CD4-positive, alpha-beta T cell treated with Interleukin-15 for 1 hour (primary cell): Measurements from ENCODE around the gene C4orf50.

Experiments used
- DNase-seq: peaks from one replicate; pipeline ENCODE4 v3.0.0-alpha.2; 2020

Gene C4orf50

DNA sequence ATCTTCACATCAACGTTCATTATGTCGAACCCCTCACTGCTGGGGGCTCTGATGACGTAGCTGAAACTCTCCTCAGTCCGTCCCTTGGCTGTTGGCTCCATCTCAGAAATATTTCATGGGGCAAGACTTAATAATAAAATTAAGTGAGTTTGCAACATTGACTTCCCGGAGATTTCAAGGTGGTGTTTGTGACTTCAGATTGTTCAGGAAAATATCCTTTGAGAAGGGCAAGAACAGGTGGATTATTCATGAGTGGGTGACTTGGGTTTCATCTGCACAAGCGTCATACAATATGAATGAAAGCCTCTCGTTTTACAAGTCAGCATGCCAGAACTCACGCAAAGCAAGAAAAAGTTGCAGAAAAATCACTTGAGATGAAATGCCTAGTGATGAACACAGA, at the start of gene C4orf50:
C4orf50 (minus strand) TSS at position 101 of the 400 bp plus-strand sequence.
- DNase-seq, result no peak

DNA sequence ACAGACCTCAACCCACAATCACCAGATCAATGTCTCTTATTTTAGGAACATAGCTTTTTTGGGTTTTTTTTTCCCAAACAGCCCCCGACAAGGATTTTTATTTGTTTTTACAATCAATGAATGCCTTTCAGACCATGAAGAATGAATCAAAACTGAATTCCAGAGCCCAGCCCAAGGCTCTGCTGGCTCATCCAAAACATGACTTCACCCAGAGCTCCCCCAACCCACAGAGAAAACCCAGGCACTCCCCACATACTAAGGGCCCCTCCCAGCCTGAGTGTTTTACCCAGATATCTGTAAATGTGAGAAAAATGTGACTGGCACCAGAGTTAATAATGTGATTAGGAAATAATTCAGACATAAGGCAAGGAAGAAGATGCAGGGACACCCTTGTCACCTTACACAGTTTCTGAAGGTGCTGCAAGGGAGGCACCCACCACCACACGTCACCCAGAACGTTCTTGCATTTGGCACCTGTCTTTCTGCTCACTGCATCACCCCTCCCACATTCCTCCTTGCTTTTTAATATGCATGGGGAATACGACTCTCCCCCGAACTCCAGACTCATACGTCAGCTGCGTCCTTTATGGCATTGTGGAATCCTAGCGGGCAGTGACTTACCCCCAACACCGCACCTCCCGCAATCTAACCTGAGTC, 47.8 kb upstream of the C4orf50 start:
- no peak for DNase-seq

GRCh38 chr4:6065166-6065565, 46.9 kb upstream of the C4orf50 start:
- DNase-seq, result no peak

- DNase-seq, result no peak
These were observed 46.2 kb upstream of the C4orf50 start for GRCh38 chr4:6064383-6064782.

- no peak for DNase-seq
These were observed 45.5 kb upstream of the C4orf50 start for GRCh38 chr4:6063684-6064083.

- DNase-seq, result no peak
These were observed 43.9 kb upstream of the C4orf50 start for GRCh38 chr4:6062133-6062532.

- no peak for DNase-seq
These were observed 41.2 kb upstream of the C4orf50 start for GRCh38 chr4:6059375-6059805.

DNA sequence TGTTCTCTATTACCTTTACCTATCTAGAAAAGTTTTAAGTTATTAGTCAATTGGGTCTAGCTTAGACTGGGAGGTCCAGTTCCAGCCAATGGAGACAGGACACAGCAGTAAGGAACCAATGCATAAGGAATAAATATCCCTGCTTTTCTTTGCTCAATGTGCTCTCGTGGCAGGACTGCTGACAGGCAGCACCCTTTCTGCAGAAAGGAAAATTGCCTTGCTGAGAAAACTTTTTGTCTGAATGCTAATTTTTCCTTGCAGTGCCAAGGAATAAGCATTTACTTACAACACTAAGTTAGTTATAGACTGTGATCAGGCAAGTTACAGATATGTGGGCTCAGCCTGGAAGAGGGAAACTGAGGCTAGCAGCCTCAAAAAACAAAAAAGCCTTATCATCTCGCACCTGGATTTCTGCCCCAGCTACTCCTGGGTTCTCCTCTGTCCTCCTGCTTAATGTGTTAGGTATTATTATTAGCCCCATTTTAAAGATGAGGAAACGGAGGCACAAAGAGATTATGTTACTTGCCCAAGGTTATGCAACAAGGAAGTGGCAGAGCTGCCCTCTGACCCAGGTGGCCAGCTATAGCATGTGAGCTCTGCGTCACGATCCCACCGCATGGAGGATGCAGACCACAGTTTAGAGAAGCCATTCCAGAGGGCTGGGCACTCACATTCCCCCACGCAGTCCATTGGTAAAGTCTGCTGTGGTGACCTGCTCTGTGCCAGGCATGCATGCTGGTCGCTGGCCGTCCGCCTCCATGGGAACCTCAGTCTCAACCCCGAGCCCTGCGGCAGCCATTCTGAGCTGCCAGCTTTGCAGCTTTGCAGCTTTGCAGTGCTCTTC, 40.5 kb upstream of the C4orf50 start:
- DNase-seq, result no peak

GRCh38 chr4:6056976-6057766, 38.9 kb upstream of the C4orf50 start:
- DNase-seq, result no peak

GRCh38 chr4:6055436-6055835, 37.2 kb upstream of the C4orf50 start:
- DNase-seq, result no peak

DNA sequence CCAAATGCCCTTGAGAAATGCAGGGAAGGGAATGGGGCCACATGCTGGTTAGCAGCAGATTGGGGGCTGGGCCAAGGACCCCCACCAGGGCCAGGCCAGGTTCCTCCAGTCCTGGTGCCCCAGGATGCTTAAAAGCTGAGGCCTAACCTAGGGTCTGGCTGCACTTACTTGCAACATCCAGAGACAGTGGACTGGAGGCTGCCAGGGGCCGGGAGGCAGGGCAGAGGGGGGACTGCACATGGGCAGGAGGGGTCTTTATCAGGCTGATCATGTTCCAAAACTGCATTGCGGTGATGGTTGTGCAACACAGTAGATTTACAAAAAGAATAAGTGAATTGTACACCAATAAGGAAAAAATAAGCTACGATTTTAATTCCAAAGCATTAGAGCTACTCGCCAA, 36.8 kb upstream of the C4orf50 start:
- DNase-seq, result no peak

- no peak for DNase-seq
These were observed 36.1 kb upstream of the C4orf50 start for GRCh38 chr4:6054162-6054922.

GRCh38 chr4:6052679-6053078, 34.4 kb upstream of the C4orf50 start:
- no peak for DNase-seq

DNA sequence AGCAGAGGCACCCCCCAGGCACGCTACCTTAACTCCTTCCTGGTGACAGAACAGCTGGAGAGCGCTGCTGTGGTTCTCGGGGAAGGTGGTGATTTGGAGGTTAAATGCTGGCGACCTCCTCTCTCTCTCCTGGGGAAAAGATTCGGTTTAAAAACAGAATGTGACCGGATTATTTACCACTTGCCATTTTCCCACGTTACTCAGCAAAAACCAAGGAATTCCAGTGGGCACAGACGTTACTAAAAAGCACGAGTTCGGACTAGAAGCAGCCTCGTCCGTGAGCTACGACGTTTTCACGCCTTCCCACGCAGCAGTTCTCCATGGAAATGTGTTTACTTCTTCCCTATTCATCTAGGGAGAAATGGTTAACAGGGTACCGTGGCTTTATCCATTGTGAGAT, 32.3 kb upstream of the C4orf50 start:
- no peak for DNase-seq

GRCh38 chr4:6049985-6050384, 31.8 kb upstream of the C4orf50 start:
- DNase-seq, result no peak

- DNase-seq, result no peak
These were observed 31.0 kb upstream of the C4orf50 start for GRCh38 chr4:6049278-6049677.

GRCh38 chr4:6048537-6048936, 30.3 kb upstream of the C4orf50 start:
- DNase-seq, result no peak

GRCh38 chr4:6047130-6047673, 29.0 kb upstream of the C4orf50 start:
- DNase-seq, result no peak

- DNase-seq, result no peak
These were observed 28.4 kb upstream of the C4orf50 start for GRCh38 chr4:6046526-6047129.

DNA sequence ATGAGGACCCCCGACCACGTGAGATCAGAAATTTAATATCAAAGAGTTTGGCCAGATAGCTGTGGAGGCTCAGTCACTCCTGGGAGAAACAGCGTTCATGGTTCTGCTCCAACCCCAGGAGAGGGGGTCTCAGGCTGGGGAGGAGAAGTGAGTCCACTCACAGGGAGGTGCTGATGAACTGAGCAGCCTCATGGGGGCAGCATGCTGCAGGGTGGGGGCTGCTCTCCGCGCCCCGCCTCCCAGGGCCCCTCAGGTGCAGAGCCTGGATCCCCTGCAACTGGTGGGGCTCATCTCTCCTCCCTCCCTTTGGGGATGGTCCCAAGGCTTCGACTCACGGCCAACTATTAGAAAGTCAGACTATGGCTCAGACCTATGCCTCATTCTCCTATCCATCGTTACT, 26.6 kb upstream of the C4orf50 start:
- DNase-seq, result no peak

DNA sequence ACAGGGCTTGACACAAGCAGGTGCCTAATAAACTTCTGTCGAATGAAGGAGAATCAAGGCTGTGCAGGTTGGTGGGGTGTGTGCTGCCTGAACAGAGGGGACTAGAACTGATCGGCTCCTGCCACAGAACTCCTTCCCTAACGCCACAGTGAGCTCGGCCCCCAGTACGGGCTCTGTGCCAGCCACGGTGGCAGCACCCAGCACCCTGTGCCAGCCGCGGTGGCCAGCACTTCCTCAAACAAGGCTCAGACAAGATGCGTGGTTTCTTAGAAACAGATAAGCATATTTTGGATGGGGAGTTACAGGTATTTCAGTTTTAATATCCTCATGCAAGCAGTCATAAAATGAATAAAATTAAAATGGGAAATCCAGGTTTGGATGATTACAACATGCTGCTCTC, 26.0 kb upstream of the C4orf50 start:
- no peak for DNase-seq

GRCh38 chr4:6043843-6044242, 25.6 kb upstream of the C4orf50 start:
- DNase-seq, result no peak
